ENCODE measurements around the gene MOG.
"Not testable (repeated sequence)": the region's sequence is repeated elsewhere in the genome, so short reads cannot be mapped to it uniquely, and the experiment has no call there.

The MOG gene

DNA sequence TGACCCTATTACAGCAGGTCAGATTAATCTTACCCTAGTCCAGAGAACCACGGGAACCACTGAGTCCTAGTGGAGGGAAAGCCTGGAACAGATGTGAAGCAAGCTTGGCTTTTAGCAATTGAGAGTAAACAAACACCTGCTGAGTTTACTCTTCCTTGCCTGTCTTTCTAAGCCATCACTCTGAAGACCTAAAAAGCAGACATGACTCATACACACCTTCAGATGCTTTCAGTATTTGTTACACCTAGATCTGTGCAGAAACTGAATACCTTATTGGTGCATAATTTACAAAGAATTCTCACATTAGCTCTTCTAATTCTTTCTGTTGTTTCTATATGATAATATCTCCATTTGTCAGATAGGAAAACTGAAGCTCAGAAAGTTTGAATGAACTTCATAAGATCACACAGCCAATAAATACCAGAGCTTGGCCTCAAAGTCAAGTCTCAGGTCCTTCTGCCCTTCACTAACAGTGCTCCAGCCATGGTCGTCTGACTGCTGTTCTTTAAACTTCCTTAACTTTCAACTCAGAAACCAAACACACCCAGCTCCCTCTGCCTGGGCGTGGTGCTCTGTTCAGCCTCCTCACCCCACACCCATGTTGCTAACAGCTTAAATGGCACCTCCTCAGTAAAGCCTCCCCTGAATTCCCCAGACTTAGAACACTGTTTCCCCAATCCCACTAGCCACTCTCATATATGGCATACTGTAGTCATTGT lies 15.3 kb upstream of the MOG start:
- no peak for DNase-seq

DNA sequence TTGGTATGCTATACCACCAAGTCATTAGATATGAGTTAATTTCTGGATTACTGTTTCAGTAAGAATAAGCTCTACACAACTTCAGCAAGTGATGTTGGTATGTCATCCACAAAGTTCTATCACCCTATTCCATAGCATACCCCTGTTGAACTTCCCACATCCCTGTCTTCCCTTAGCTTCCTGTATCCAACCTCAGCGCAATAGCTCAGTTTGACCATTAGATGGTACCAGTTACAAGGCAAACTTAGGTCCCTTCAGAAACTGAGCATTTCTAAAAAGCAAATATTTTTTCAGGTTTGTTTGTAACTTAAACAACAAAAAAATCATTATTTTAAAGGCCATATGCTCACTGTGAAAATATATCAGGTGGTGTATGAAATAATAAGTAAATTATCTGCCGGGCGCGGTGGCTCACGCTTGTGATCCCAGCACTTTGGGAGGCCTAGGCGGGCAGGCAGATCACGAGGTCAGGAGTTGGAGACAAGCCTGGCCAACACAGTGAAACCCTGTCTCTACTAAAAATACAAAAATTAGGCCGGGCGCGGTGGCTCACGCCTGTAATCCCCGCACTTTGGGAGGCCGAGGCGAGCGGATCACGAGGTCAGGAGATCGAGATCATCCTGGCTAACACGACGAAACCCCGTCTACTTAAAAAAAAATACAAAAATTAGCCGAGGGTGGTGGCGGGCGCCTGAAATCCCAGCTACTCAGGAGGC lies 8.8 kb upstream of the MOG start:
- peak; percentile 49 to 60 for DNase-seq

DNA sequence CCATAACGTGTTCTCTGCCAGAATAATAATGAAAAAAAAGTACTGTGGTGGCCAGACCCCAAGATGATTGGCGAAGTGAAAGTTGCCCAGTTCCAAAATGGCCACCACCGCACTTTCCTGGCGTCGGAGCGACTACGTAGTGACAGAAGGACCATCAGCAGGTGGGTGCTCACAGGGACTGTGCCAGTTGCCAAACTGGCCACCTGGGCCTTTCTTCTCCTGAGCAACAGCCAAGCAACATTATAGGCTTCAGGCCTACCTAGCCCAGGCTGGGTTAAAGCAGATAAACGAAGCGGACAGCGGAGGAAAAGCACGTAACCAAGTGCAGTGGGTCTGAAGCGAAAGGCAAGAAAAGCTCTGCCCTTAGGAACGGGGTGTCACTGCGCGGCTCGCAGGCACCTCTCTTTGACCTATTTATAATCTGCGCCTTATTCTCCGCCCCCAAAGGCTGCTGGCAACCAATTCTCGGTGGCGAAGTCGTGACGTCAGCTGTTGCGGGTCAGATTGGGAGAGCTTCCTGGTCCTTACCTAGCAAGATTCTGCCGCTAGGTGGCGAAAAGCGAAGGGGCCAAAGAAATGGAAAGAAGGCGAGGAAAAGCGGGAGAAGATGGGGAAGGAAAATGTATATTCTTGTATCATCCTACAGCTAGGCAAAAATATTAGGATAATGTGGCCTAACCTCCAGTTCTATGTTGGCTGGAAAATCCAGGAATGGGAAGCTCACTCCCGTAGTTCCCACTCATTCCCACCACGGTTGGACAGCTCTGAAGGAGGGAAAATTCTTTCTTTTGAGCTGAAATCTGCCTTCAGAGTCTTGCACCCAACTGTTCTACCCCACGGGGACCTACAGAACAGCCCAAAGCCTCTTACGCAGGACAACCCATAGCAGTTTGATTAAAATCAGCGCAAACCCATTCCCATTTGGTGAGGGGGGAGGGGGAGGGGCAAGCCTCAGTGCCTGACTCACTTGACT lies 6.9 kb upstream of the MOG start:
- peak; percentile 99 for DNase-seq

DNA sequence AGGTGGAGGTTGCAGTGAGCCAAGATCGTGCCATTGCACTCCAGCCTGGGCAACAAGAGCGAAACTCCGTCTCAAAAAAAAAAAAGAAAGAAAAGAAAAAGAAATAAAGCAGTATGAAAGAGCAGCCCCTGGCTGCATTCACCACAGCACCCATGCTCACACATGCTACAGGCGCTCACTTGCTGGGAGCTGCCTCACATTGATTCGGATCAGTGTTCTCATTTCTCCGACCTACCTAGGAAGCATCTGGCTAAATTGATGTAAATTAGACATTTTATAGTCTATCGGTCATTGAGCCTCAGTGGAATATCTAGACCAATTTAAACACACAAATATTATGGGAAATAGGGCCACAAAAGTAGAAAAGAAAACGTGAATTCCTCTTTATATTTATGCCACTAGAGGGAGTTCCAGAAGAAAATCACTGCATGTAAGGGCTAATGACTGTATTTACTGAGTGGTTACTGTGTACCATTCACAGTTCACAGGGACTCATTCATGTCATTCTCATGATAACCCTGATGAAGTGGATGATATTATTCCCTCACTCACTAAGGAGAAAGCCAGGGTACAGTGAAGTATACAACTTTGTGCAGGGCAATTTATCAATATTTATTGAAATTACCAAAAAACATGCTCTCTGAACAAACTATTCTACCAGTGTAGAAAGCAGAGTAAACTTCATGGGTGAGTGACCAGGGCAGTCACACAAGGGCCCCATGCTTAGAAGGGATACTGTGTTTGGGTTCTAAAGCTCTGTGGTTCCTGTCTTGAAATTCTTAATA lies 5.3 kb upstream of the MOG start:
- peak; percentile 68 to 76 for DNase-seq

DNA sequence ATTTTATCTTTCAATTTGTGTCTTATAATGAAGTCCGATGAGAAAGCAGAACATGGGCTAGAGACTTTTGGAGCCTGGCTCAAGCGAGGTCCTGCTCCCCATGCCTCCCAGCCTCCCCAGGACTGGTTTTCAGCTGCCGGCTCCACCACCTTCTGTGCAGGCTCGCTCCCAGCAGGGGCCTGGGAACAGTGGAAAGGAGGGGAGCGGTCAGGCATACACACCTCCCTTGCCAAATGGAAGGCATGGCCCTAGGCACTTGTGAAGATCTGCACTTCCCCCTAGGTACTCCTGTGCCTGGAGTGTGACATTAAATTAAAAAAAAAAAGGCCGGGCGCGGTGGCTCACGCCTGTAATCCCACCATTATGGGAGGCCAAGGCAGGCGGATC lies 4.7 kb upstream of the MOG start:
- DNase-seq: no peak

DNA sequence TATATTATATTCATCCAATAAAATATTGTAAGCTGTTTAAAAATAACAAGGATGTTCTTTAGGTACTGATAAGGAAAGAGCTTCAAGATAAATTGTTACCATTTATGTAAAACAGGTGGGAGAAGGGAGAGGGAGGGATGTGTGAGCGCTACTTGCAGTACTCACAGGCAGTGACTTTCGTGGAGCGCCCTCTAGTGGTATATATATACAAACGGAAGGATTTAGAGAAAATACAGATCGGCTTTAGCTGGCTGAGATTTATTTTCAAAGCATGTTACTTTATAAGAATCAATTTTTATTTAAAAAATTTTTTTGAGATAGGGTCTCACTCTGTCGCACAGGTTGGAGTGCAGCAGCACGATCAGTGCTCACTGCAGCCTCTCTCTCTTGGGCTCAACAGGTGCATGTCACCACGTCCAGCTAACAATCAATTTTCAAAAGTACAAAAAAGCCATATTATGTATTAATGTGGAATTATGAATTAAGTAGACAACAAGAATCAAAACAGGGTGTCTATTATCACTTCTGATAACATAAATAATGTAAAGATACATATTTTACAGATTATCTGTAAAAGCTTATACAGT lies 3.3 kb upstream of the MOG start:
- peak; percentile 81 for DNase-seq

DNA sequence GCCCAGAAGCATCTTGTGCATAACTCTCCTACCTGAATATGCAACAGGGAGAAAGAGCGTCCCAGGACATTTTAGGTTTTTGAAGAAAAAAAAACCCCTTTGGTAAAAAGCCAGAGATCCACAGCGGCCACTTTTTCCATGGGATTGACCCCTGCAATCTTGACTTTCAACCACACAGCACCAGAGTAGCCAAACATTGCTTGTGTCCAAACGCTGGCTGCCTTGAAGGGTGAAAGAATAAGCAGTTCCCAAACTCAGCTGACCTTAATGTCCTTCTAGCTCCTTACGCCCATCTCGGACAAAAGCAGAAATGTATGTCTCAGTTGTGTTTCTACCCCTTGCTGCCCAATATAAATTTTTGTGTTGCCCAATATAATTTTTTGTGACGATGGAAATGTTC lies 1.2 kb upstream of the MOG start:
- DNase-seq: no peak

DNA sequence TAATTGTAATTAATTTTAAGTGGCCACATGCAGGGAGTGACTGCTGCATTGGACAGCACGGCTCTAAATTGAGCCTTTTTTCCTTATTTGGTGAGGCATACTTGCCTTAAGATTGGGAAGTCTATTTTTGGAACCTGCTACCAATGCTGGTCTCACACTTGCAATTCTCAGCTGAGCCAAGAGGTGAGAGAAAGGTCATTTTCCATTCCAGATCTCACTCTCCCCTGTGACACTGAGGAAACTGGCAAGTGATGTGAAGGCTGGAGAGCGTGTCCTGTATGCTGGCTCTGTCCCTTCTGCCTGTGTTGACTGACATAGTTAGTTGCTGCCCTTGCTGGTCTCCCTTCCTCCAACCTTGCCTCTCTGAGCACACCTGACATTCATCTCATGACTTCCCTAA lies 735 bp upstream of the MOG start:
- DNase-seq: no peak

DNA sequence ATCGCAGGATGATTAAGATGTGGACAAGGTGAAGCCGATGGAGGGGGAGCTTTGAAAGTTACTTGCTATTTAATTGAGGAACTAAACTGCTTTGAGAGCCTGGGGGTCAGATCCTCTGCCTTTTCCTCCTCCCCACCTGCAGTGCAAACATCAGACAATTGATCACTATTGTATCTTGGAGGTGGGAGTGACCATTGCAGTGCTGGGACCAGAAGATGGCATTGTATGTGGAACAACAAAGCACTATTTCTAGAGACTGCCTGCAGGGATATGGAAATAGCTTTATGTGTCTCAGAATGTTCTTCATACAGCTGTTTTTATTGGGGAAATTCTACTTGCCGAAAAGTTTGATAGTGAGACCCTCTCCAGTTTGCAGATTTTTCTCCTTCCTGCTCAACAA lies 4.2 kb downstream of the MOG start:
- DNase-seq: no peak

DNA sequence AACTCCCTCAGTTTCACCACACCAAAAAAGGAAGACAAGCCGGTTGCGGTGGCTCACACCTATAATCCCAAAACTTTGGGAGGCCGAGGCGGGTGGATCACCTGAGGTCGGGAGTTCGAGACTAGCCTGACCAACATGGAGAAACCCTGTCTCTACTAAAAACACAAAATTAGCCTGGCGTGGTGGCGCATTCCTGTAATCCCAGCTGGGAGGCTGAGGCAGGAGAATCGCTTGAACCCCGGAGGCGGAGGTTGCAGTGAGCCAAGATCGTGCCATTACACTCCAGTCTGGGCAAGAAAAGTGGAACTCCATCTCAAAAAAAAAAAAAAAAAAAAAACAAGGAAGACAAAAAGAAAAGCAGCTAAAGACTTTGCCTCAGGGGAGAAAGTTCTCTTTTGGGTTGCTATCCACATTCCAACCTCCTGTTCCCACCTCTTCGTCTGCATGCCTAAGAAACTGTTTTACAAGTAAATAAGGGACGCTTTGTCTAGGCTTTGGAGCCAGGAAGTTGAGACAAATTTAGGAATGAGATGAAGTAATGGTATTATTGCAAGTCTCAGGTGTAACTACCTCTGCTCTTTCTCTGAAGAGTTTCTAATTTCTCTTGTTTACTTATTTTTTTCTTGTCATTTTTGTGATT lies 4.7 kb downstream of the MOG start:
- not testable (repeated sequence) for DNase-seq

DNA sequence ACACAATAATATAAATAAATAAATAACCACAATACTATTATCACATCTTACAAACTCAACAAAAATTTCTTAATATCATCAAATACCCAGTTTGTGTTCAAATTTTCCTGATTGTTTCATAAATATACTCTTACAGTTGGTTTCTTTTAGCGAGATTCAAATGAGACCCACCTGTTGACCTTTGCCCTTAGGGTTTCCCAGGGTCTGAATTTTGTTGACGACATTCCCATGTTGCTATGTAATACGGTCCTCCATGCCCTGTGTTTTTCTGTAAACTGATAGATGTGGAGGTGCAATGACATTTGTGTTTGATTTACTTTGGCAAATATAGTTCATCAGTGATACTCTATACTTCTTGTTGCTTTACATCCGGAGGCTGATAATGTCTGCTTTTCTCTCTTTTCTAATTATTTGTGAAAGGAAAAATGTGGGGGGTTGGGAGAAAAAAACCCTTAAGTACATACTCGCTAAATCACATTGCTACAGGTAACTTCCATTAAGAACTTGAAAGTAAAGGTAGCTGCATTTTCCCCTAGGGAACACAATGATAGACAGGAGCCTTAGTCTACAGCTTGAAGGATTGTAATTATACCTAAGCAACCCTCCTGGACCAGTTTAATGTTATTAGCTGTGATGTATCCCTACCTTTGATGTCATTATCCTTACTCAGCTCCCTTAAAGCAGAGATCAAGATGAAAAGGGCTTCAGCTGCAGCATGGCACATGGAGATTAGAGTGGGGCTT lies 6.6 kb downstream of the MOG start:
- no peak for DNase-seq

DNA sequence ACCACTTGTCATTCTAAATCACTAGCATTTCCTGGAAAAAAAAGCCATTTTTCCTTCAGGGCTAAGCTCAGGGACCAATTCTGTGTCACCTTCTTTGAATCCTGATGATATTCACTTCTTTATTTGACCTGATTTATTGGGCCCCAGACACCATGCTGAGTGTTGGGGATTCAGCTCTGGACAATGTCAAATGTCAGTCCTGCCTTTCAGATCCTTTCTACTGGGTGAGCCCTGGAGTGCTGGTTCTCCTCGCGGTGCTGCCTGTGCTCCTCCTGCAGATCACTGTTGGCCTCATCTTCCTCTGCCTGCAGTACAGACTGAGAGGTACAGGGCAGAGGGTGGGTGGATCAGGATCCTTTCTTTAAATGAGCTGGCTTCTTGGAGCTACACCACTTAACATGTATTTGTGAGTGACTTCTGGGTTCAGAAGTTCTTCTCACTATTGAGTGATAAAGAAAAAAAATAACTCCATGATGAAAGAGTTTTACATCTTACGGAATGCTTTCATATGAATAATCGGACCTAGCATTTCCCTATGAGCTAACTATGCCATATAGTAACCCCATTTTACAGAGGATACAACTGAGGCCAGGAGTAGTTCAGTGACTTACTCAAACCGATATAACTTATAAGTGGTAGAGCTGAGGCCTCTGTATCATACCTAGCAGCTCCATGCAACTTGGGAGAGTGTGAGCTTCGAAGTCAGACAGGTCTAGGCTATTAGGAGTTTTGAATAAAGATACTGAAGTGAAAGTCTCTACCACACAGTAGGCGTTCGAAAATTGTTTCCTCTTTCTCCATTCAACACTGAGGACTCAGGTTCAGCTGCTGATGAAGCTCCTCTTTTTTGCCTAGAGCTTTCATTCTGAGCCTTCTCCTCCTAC lies 9.3 kb downstream of the MOG start:
- DNase-seq: no peak

DNA sequence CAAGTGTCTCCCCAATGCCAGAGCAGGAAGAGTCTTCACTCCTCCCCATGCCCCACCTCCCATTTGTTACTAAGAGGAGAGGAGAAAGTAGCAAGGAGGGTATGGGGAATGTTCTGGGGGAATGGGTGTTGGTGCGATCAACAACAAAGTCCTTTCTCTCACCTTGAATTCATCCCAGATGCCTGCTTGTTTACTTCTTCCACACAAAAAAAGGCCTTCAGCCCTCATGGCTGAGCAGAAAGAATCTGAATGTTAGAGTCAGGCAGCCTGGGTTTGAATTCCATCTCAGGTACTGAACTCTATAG lies 9.9 kb downstream of the MOG start:
- no peak for DNase-seq

DNA sequence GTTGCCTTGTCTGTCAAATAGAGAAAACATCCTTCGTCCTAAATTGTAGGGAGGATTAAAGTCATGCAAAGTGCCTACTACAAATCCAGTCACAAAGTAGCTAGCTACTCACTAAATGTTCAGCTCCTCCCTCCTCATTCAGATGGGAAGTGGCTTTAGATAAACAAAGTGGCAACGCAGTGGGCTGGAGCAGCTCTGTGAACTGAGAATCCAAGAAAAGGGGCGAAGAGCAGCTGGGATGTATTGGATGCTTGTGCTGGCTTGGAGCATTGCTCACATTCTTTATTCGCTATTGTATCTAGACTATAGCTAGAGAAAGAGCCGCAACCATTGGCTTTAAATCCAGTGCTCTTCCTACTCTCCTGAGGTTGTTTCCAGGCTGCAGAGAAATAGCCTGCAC lies 10.3 kb downstream of the MOG start:
- no peak for DNase-seq

DNA sequence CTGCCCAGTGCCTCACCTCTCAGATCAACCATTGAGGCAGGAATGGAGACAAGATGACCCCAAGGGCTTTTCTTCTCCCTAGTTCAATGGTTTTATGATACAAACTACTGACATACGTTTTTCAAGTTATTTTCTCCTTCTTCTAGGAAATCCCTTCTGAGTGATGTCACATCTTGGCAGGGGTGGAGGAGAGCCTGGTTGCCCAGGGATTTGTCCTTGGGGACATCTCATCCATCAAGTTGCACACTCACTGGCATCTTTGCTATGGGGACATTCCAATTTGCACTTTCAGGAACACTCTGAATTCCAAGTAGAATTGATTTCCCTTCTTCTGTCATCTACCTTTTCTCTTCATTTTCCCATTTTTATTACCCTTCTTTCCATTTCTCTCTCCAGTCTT lies 14.1 kb downstream of the MOG start:
- DNase-seq: no peak

DNA sequence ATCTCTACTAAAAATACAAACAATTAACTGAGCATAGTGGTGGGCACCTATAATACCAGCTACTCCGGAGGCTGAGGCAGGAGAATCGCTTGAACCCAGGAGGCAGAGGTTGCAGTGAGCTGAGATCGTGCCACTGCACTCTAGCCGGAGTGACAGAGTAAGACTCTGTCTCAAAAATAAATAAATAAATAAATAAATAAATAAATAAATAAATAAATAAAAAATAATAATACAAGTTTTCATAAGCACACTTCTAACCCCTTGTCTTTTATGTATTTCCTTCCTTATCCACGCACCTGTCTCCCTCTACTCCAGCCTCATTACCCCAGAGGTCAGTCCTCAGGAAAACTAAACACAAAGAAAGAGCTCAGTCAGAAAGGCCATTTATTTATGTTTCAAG lies 15.2 kb downstream of the MOG start:
- not testable (repeated sequence) for DNase-seq

DNA sequence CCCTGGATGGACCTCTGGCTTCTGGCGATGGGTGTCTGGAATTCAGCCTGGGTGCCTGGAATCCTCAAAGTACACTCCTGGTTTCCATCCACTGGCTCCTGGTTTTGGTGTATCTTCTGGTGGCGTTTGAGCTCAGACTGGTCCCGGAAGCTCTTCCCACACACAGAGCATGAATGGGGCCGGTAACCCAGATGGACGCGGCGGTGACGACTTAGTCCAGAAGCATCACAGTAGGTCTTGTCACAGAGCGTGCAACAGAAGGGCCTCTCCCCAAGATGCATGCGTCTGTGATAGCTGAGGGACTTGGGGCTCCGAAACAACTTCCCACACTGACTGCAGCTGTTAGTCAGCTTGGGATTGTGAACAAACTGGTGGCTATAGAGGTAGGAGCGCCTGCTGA lies 16.3 kb downstream of the MOG start:
- DNase-seq: no peak

DNA sequence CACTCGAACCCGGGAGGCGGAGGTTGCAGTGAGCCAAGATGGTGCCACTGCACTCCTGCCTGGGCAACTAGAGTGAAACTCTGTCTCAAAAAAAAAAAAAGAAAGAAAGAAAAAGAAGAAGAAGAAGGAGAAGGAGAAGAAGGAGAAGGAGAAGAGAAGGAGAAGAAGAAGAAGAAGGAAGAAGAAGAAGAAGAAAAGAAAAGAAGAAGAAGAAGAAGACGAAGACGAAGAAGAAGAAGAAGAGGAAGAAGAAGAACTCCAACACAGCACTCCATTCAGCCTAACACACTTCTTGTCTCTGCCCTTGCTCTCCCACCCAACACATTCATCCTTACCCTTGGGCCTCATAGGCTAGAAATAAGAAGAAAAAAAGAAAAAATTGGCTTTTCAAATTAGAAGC lies 17.1 kb downstream of the MOG start:
- DNase-seq: no peak

DNA sequence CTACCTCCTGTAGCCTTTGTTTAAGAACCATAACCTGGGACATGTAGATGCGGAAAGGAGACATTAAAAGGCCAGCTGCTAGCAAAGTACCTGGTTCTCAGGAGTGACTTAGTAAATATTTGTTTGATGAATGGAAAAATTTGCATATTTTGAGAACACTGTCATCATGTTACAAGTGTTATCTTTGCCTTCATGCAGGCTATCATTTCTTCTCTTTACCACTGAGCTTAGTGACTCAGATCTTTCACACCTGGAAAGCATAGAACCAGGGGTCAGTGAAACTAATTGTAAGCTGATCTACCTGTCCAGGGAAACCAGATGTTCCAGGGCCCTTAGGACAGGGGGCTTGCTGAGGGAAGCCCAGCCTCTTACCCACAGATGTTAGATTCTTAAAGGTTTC lies 18.7 kb downstream of the MOG start:
- DNase-seq: no peak

DNA sequence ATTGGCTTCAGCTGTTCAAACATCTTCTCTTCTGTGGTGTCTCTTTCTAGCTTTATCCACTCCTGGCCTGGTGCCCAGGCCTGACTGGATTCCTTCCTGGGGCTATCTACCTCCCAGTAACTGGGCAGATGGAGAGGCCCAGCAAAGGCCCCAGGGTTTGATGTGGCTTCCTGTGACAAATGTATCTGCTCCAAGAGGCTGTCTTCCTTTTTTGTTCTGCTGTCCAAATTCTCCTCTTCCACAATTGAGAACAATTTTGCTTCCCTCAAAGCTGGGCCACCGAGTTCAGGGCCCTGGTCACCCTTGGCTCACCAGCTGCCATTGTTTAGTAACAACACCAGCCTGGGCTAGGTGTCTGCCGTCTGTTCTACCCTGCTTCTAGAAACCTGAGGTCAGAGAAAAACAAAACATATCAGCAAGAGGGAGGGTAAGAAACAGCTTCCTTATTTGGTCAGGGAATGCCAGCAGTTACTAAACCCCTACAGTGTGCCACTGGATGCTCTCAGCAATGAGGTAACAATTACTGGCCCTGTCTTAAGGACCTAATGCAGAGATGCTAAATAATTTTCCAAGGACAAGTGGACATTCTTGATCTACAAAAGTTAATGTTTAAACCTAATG lies 20.2 kb downstream of the MOG start:
- DNase-seq: no peak
